KG1 (cell line): ENCODE data around the gene AK9.
"Not testable (repeated sequence)": the region's sequence is repeated elsewhere in the genome, so short reads cannot be mapped to it uniquely, and the experiment has no call there.

Experiments used
- DNase-seq: peaks from one replicate; lab custom pipeline; 2025; lab: John Stamatoyannopoulos, UW

Gene AK9

GRCh38 chr6:109478841-109479624 is 212.0 kb downstream of the AK9 start:
- no peak for DNase-seq

- no peak for DNase-seq
Observed at GRCh38 chr6:109478222-109478805, 212.7 kb downstream of the AK9 start.

DNA sequence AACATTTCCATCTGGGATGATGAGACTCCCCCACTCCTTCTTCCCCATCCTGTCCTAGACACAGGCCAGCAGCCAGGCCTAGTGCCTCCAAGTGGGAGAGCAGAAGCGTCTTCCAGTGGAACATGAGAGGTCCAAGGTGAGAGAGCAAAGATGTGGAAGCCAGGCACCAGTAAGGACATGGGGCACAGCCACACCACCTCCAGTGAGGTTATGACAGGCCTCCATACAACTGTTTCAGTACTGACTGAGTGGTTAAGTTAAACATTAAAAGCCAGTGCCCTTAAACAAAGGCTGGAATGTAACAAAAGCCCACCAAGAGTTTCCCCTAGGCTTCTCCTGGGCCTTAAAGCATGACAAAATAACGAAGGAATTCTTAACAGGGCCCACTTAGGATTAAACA is 213.3 kb downstream of the AK9 start:
- no peak for DNase-seq

GRCh38 chr6:109477184-109477583 is 213.8 kb downstream of the AK9 start:
- DNase-seq = no peak

DNA sequence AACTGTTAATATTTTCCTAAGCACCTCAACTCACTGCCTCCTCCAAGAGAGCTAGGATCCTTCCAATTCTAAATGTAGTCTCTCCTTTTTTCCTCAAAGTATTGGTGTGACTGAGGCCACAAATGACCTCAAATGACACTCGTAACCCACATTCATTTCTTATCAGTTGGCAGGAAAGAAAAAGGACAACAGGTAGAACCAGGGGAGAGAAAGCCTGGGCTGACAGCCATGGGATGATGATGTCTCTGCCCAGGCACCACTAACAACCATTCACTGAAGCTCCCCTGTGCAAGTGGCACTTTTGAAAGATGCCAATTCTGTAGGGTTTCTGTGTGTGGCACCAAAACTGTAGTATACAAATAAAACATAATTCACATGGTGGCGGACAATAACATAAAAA is 215.4 kb downstream of the AK9 start:
- no peak for DNase-seq

DNA sequence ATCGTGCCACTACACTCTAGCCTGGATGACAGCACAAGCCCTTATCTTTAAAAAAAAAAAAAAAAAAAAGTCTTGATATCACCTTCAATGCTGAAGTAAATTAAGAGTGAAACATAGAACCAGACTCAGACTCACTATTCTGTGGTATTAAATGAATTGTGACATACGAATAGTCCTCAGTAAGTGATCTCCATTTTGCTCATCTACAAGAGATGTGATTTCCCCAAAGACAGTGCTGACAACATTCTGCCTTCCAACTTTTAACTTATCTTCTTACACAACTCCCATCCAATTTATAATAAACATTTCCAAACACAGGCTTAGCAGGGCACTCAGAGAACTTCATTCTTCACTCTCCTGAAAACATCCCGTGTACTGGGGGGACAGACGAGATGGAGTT is 216.0 kb downstream of the AK9 start:
- DNase-seq = no peak

DNA sequence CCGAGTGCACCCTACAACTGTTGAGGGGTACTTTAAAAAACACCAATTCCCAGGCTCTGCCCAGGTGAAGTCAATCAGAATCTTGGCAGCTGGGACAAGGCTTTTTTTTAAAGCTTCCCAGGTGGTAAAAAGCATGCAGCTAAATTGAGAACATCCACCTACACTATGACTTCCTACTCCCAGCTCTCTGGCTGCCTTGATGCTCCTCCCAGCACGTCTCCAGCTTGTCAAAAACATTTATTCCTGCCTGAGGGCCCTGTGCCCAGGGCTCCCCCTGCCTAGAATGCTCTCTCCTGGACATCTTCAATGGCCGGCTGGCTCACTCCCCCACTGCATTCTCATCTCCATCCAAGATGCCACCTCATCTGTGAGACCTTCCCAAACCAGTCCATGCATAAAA is 217.9 kb downstream of the AK9 start:
- no peak for DNase-seq

GRCh38 chr6:109472132-109472995 is 218.6 kb downstream of the AK9 start:
- DNase-seq = no peak

- no peak for DNase-seq
Observed at GRCh38 chr6:109471105-109471810, 219.7 kb downstream of the AK9 start.

DNA sequence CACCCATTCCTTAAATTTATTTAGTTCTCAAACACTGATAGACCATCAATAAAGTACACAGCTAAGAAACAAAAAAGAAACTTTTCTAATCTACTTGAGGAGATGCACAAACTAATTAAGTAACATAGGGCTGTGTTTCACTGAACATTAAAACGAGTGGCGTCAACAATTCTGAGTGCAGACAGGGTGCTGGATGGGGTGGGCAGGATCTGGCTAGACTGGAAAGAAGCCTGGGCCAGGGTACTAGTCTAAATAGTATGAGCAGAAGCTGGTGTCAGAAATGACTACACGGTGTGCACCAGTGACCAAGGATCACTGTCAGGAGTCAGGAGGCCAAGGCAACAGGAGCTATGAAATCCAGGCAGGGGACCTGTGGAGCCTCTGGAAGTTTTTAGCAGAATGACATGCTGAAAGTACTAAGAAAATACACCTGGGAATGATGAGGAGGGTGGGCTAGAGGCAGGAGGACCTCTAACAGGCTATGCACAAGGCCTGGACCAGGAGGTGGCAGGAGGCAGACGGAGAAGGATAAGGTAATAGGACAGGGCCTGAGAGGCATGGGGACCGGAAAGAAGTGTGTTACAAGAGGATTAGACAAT is 221.3 kb downstream of the AK9 start:
- no peak for DNase-seq

- DNase-seq = no peak
Observed at GRCh38 chr6:109467696-109468095, 223.3 kb downstream of the AK9 start.

GRCh38 chr6:109466212-109466923 is 224.6 kb downstream of the AK9 start:
- DNase-seq = no peak

DNA sequence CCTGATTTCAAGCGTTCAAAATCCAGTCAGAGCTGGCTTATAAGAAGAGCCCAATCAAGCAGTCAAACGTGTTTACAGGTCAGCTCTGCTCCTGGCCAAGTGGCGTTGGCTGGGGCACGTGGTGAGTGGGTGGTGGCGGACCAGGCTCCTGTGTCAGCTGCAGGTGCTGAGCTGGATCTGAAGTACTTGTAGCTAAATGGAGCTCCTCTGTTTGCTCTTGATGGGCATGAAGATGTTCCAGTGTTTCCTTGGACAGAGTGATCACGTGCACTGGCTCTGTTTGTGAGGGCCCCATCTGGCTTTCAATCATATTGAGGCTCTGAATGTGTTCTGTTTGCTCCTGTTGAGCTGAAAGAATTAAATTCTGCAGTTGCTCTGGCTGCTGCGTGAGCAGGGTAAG is 225.2 kb downstream of the AK9 start:
- DNase-seq = no peak

DNA sequence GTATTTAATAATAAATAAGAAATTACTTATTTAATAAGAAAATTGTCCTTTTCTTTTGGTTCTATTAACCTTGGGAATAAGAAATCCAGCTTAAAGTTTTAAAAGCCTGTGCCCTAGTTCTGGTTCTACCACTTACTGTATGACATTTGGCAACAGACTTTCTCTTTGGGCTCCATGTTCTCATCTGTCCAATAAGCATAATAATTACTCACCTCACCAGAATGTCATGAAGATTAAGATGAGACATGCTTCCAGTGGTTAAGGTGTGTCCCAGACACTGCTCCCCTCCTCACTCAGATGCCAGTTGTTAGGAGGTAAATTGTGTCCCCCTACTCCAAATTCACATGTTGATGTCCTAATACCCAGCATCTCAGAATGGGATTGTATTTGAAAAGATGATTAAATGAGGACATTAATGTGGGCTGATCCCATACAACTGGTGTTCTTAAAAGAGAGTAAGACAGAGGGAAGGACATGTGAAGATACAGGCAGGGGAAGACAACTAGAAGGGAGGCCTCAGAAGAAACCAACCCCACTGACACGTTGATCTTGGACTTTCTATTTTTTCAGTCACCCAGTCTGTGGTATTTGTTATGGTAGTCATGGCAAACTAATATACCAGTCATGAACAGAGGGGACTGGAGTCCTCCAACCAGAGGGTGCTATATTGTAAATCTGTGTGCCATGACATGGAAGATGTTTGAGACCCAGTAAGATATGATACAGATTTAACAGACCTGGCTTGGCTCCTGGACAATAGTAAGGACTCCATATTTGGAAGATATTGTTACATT is 229.1 kb downstream of the AK9 start:
- DNase-seq = no peak

DNA sequence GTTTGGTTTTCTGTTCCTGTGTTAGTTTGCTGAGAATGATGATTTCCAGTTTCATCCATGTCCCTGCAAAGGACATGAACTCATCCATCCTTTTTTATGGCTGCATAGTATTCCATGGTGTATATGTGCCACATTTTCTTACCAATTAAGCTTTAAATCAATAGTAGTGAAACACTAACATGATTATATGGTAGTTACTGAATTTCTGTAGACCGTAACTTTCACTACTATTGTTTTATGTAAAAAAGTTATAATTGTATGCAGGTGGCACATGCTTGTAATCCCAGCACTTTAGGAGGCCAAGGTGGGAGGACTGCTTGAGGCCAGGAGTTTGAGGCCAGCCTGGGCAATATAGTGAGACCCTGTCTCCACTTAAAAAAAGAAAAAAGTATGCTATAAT is 229.8 kb downstream of the AK9 start:
- not testable (repeated sequence) for DNase-seq

DNA sequence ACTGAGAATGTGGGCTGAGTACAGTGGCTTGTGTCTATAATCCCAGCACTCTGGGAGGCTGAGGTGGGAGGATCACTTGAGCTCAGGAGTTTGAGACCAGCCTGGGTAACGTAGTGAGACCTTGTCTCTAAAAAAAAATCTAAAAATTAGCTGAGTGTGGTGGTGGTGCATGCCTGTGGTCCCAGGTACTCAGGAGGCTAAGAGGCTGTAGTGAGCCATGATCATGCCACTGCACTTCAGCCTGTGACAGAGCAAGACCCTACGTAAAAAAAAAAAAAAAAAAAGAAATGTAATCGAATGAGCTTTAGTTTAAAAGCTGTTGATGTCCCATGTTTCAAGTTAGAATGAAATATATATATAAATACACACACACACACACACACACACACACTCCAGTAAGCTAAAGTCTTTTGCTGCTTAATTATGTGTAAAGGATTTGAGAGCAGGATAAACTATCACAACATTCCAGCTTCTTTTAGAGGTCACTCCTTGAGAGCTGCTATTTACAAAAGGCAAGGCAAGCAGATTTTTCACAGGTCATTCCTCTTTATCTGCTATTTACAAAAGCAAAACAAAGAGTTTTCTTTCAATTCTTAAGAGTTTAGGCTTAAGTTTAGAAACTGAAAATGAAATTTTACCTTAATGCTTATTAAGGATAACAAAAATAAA is 230.7 kb downstream of the AK9 start:
- no peak for DNase-seq

DNA sequence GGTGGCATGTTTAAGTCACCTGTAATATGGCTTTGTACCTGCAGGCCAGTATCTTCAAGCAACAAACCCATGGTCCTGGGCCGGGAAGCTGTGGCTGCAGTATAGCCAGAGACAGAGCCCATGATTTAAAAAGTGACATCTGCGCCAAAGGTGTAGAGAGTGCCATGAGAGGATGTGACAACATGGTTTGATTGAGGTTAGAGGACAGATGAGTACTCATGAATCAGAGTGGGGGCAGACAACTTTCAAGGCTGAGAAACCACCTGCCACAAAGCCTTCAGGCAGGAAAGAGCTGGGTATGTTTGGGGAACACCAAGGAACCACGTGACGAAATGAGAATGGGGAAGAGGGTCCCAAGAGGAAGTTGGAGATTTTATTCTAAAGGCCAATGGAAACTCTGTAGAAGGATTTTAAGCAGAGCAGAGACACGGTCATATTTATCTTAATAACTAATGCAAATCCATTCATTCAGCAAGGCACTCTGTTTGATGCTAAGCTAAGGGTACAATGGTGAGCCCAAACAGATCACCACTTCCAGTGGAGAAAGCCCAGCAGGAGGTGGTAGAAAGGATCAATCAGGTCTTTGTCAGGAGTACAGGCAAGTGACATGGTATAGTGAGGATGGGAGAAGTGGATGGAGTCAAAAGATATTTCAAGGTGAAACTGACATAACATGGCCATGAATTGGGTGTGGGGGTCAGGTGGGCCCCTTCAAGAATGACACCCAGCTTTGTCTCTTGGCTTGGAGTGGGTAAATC is 232.0 kb downstream of the AK9 start:
- DNase-seq = no peak

DNA sequence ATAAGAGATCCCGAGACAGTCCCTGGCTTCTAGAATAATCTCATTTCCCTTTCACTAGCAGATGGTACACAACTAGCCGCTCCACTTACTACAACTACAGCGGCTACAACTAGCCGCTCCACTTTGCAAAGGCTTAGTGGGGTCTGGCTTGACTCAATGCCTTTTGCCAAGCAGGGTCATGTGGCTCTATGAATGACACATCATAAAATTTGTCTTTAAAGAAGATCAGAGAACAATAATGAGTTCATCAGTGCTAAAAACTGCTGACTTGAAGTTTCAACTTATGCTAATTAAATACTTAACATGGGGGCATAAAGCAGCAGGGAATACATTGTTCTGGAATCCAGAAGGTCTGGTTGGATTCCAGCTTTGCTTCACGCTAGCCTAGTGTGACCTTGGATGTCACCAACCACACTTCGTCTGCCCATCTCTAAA is 233.4 kb downstream of the AK9 start:
- DNase-seq = no peak
